Chondrocyte (in vitro differentiated cells): ENCODE data around the gene IQCH. TPM values are rescaled to one million over a fixed set of nuclear protein-coding genes. Genes with fewer than 3 reads are reported as not detected.

Source experiments
- DNase-seq: peaks from one replicate; pipeline ENCODE4 v3.0.0; 2021; ENCODE audit warnings: mixed read lengths, low spot score
- H3K27ac Mint-ChIP-seq: one replicate; pipeline ENCODE4 v1.8.0; 2021; ENCODE audit warnings: mild to moderate bottlenecking, moderate library complexity, mixed read lengths; ENCODE audit not compliant: unreplicated experiment
- H3K27me3 Mint-ChIP-seq: 2 replicates; pipeline ENCODE4 v1.8.0; 2021; ENCODE audit warnings: low read depth, mixed read lengths
- H3K36me3 Mint-ChIP-seq: 2 replicates; pipeline ENCODE4 v1.8.0; 2021; ENCODE audit warnings: low read depth, mixed read lengths
- H3K4me1 Mint-ChIP-seq: 2 replicates; pipeline ENCODE4 v1.8.0; 2021; ENCODE audit warnings: low read depth, mild to moderate bottlenecking, mixed read lengths
- H3K4me3 Mint-ChIP-seq: one replicate; pipeline ENCODE4 v1.8.0; 2021; ENCODE audit warnings: mild to moderate bottlenecking, moderate library complexity, mixed read lengths; ENCODE audit not compliant: unreplicated experiment
- H3K9me3 Mint-ChIP-seq: 2 replicates; pipeline ENCODE4 v1.8.0; 2021; ENCODE audit warnings: low read depth, mixed read lengths
- total RNA-seq: library from RNA; stranded (reverse); gene quantifications from 3 replicates; pipeline ENCODE4 v1.2.1, GENCODE V29; 2021
- TF ChIP-seq, protein P1 (sequence below): fragments of 200-600 bp; sonication (generic); IDR thresholded peaks from 2 replicates; pipeline ENCODE4 v1.5.0; 2021; ENCODE audit warnings: antibody characterized with exemption, mild to moderate bottlenecking, moderate library complexity

Gene IQCH
- total RNA-seq, 1 donor from 2014 or later: 1.0 TPM

DNA sequence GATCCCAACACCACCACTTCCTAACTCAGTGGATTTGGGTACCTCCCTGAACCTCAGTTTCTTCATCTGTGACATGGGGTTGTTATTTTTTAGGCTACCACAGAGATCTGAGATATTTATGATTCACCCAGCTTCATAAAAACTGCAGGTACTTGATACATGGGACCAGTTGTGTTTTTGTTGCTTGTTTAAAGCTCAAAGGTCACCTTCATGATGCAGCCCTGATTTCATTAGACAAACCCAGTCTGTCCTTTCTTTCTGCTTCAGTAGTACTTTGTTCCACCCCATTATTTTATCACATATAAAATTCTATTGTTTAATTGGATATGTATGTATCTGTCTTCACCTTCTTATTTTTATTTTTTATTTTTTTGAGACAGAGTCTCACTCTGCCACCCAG is 208.9 kb downstream of the IQCH start:
- H3K4me3 Mint-ChIP-seq: no peak overlapping the region
- H3K27me3 Mint-ChIP-seq: no peaks in the 10 kb centered on the region
- H3K27ac Mint-ChIP-seq: peak overlapping the region; percentile 46
- no peaks in the 10 kb centered on the region for H3K4me1 Mint-ChIP-seq
- TF ChIP-seq, protein P1, sequence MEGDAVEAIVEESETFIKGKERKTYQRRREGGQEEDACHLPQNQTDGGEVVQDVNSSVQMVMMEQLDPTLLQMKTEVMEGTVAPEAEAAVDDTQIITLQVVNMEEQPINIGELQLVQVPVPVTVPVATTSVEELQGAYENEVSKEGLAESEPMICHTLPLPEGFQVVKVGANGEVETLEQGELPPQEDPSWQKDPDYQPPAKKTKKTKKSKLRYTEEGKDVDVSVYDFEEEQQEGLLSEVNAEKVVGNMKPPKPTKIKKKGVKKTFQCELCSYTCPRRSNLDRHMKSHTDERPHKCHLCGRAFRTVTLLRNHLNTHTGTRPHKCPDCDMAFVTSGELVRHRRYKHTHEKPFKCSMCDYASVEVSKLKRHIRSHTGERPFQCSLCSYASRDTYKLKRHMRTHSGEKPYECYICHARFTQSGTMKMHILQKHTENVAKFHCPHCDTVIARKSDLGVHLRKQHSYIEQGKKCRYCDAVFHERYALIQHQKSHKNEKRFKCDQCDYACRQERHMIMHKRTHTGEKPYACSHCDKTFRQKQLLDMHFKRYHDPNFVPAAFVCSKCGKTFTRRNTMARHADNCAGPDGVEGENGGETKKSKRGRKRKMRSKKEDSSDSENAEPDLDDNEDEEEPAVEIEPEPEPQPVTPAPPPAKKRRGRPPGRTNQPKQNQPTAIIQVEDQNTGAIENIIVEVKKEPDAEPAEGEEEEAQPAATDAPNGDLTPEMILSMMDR: no peak
- H3K36me3 Mint-ChIP-seq: no peaks in the 10 kb centered on the region
- no peak for DNase-seq
- H3K9me3 Mint-ChIP-seq: no peaks in the 10 kb centered on the region

DNA sequence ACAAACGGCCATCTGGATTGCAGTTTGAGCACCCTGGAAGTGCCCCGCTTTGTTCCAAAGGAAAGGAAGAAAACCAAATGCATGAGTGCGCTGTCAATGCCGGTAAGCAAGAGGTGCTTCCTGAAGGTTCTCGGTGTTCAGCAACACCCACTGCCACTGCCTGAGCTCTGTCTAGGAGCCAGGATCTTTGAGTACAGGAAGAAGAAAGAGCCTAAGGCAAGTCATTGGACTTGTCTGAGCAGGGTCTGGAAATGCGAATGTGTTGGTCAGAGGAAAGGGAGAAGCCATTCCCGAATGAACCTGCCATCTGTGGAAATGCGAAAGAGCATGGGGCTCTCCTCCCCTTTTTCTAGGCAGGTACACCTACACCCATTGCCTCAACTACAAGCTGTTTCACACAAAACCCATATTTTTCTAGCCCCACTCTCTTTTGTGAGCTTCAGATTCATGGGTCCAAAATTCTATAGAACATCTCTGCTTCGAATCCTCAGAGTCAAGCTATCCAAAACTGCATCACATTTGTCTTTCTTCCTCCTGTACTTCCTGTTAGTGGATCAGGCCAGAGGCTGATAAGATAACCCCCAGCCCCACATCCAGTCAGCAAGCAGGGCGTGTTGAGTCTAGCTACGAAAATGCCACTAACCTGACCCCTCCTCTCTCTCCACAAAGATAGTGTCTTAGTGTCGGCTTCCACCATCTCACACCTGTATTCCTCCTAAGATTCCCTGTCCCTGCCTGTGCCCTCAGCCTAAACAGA is 210.8 kb downstream of the IQCH start:
- Mint-ChIP-seq H3K36me3 (no peaks in the 10 kb centered on the region), H3K9me3 (no peaks in the 10 kb centered on the region), H3K27me3 (no peaks in the 10 kb centered on the region), H3K4me1 (no peaks in the 10 kb centered on the region), H3K27ac (no peak overlapping the region), H3K4me3 (no peak overlapping the region)
- no peak for DNase-seq
- TF ChIP-seq, protein P1: no peak

DNA sequence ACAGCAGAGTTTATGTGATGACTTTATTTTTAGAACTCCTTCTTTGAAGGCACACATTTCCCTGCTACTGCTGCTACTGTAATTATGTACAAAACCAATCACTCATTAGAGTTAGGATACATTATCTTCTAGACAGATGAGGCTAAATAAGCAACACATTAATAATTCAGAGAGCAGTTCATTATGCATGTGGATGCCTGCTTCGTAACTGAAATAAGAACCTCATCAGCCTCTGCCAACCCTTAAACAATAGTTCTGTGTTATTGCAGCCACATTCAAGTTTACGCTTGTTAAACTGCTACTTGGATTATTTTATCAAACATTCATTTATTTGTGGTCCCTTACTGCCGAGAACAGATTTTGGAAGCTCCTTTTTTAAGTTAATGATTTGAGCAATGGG is 213.8 kb downstream of the IQCH start:
- H3K9me3 Mint-ChIP-seq: no peaks in the 10 kb centered on the region
- H3K27me3 Mint-ChIP-seq: no peaks in the 10 kb centered on the region
- TF ChIP-seq, protein P1: no peak
- H3K36me3 Mint-ChIP-seq: no peaks in the 10 kb centered on the region
- H3K4me1 Mint-ChIP-seq: peaks cover 7% of the 10 kb centered on the region
- no peak overlapping the region for H3K4me3 Mint-ChIP-seq
- no peak overlapping the region for H3K27ac Mint-ChIP-seq
- DNase-seq: no peak

DNA sequence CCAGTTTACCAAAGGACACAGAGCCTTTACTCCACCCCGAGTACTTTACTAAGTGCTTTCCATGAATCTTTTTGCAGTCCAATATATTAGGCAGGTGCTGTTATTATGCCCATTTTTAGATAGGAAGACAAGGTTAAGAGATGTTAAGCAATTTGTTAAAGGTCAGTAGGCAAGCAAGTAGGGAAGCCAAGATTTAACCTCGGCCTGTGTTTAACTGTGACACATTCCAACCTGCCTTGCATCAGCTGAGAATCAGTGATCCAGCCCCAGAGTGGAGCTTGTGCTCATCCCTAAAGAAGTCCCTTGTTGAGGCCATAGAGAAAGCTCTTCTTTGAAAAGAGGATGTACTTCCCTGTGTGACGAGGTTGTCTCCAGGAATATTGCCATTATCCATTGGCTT is 215.1 kb downstream of the IQCH start:
- H3K4me3 Mint-ChIP-seq: no peak overlapping the region
- H3K27me3 Mint-ChIP-seq: no peaks in the 10 kb centered on the region
- no peak for DNase-seq
- TF ChIP-seq, protein P1: no peak
- H3K9me3 Mint-ChIP-seq: no peaks in the 10 kb centered on the region
- H3K4me1 Mint-ChIP-seq: peaks cover 7% of the 10 kb centered on the region
- H3K27ac Mint-ChIP-seq: no peak overlapping the region
- H3K36me3 Mint-ChIP-seq: no peaks in the 10 kb centered on the region

DNA sequence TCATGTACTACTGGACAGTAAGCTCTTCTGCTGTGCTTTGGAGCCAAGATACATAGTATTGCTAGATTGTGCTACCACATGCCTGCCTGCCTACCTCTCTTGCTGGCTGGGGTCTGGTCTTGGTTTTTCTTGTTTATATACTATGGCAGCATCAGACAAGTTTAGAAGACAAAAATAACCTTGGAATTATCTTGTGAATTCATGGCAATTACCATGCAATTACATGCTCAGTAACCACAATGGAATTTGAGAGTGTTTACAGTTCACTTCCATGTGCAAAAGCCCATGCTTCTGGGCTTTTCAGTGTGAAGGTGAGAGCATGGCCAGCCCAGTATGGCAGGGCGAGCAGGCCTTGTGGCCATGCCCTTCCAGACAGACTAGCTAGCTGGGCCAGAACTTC is 218.4 kb downstream of the IQCH start:
- no peaks in the 10 kb centered on the region for H3K9me3 Mint-ChIP-seq
- H3K4me3 Mint-ChIP-seq: no peak overlapping the region
- TF ChIP-seq, protein P1: no peak
- no peak overlapping the region for H3K27ac Mint-ChIP-seq
- no peaks in the 10 kb centered on the region for H3K27me3 Mint-ChIP-seq
- H3K4me1 Mint-ChIP-seq: peaks cover 14% of the 10 kb centered on the region
- no peak for DNase-seq
- H3K36me3 Mint-ChIP-seq: no peaks in the 10 kb centered on the region
